Hepatocyte (in vitro differentiated cells): ENCODE data around the gene FBN1. TPM values are rescaled to one million over a fixed set of nuclear protein-coding genes. Genes with fewer than 3 reads are reported as not detected.

Experiments
- DNase-seq: peaks from one replicate; pipeline ENCODE4 v3.0.0-alpha.2; 2016; ENCODE audit warnings: low spot score
- H2AFZ ChIP-seq: fragments of 200-600 bp; sonication (generic); 2 replicates; pipeline ENCODE4 v1.6.0; 2016; ENCODE audit warnings: antibody characterized with exemption, mild to moderate bottlenecking
- H3K27ac ChIP-seq: fragments of 200-600 bp; sonication (generic); 2 replicates; pipeline ENCODE4 v1.5.1; 2016; ENCODE audit warnings: mild to moderate bottlenecking
- H3K27me3 ChIP-seq: fragments of 200-600 bp; sonication (generic); 2 replicates; pipeline ENCODE4 v1.6.1; 2016
- H3K36me3 ChIP-seq: fragments of 200-600 bp; sonication (generic); replicated peaks from 2 replicates; pipeline ENCODE4 v1.5.1; 2016; ENCODE audit warnings: low read depth; ENCODE audit not compliant: insufficient read depth
- H3K4me1 ChIP-seq: fragments of 200-600 bp; sonication (generic); 2 replicates; pipeline ENCODE4 v1.5.1; 2016; ENCODE audit warnings: mild to moderate bottlenecking, moderate library complexity; ENCODE audit not compliant: insufficient read depth
- H3K4me2 ChIP-seq: fragments of 200-600 bp; sonication (generic); 2 replicates; pipeline ENCODE4 v1.6.0; 2016
- H3K4me3 ChIP-seq: fragments of 200-600 bp; sonication (generic); 2 replicates; pipeline ENCODE4 v1.5.1; 2016; ENCODE audit warnings: mild to moderate bottlenecking
- H3K79me2 ChIP-seq: fragments of 200-600 bp; sonication (generic); 2 replicates; pipeline ENCODE4 v1.6.0; 2017; ENCODE audit warnings: mild to moderate bottlenecking
- H3K9me2 ChIP-seq: fragments of 200-600 bp; sonication (generic); replicated peaks from 2 replicates; pipeline ENCODE4 v1.6.0; 2017; ENCODE audit warnings: mild to moderate bottlenecking; ENCODE audit not compliant: insufficient read depth
- H3K9me3 ChIP-seq: fragments of 200-600 bp; sonication (generic); 2 replicates; pipeline ENCODE4 v1.5.1; 2016; ENCODE audit warnings: low read depth, mild to moderate bottlenecking
- H4K20me1 ChIP-seq: fragments of 200-600 bp; sonication (generic); 2 replicates; pipeline ENCODE4 v1.6.0; 2016; ENCODE audit warnings: mild to moderate bottlenecking; ENCODE audit not compliant: insufficient read depth, poor library complexity, severe bottlenecking
- EZH2 ChIP-seq: fragments of 200-600 bp; sonication (generic); IDR thresholded peaks from 2 replicates; pipeline ENCODE4 v1.6.1; 2016; ENCODE audit warnings: antibody characterized with exemption, mild to moderate bottlenecking, borderline replicate concordance
- EZH2phosphoT487 ChIP-seq: fragments of 200-600 bp; sonication (generic); IDR thresholded peaks from one replicate; pipeline ENCODE4 v1.6.1; 2018; ENCODE audit warnings: antibody characterized with exemption, mild to moderate bottlenecking, low read depth, moderate library complexity; ENCODE audit not compliant: unreplicated experiment, severe bottlenecking
- WGBS: methylation state at CpG from one replicate; pipeline ENCODE4 v1.1.6; 2016; ENCODE audit warnings: low lambda C conversion rate; ENCODE audit errors: missing lambda C conversion rate; 5-methylcytosine and 5-hydroxymethylcytosine counted together
- polyA plus RNA-seq: library from polyadenylated mRNA; unstranded; fragments of >200 nt; fragmentation: Nextera tagmentation; extraction: Ambion mirVana; gene quantifications from 2 replicates; pipeline ENCODE4 v1.2.1, GENCODE V29; 2016
- total RNA-seq: library from RNA; depleted of rRNA; stranded (reverse); fragments of >200 nt; gene quantifications from 2 replicates; pipeline ENCODE4 v1.2.3, GENCODE V29; 2014
- TF ChIP-seq, protein P1 (sequence below): fragments of 200-600 bp; sonication (generic); IDR thresholded peaks from 2 replicates; pipeline ENCODE4 v1.5.1; 2016; ENCODE audit warnings: antibody characterized with exemption, mild to moderate bottlenecking; ENCODE audit not compliant: poor library complexity

Gene FBN1
- total and polyA plus RNA-seq, 2 experiments from 2014 or later, result 76.6 to 199 TPM

- H3K36me3 ChIP-seq, result no peaks in the 10 kb centered on the region
Measured at GRCh38 chr15:48501208-48501607, 144.3 kb downstream of the FBN1 start.

GRCh38 chr15:48500595-48500994 lies 144.9 kb downstream of the FBN1 start:
- no peak for DNase-seq
- WGBS, result 72% methylated on average over 4 of the region's 4 CpGs

More at GRCh38 chr15:48501208-48501607, 144.3 kb downstream of the FBN1 start:
- Histone ChIP-seq H3K27me3 (no peaks in the 10 kb centered on the region), H3K9me2 (no peaks in the 10 kb centered on the region), H4K20me1 (no peaks in the 10 kb centered on the region), H3K4me3 (no peak overlapping the region), H3K79me2 (no peaks in the 10 kb centered on the region), H3K9me3 (no peaks in the 10 kb centered on the region), H3K4me2 (no peak overlapping the region), H3K27ac (no peak overlapping the region), H2AFZ (no peak overlapping the region), H3K4me1 (no peaks in the 10 kb centered on the region)
- 92% methylated on average over 1 of the region's 1 CpG for WGBS
- no peak for DNase-seq
- TF ChIP-seq EZH2 (no peak), EZH2phosphoT487 (no peak)
- TF ChIP-seq, protein P1, sequence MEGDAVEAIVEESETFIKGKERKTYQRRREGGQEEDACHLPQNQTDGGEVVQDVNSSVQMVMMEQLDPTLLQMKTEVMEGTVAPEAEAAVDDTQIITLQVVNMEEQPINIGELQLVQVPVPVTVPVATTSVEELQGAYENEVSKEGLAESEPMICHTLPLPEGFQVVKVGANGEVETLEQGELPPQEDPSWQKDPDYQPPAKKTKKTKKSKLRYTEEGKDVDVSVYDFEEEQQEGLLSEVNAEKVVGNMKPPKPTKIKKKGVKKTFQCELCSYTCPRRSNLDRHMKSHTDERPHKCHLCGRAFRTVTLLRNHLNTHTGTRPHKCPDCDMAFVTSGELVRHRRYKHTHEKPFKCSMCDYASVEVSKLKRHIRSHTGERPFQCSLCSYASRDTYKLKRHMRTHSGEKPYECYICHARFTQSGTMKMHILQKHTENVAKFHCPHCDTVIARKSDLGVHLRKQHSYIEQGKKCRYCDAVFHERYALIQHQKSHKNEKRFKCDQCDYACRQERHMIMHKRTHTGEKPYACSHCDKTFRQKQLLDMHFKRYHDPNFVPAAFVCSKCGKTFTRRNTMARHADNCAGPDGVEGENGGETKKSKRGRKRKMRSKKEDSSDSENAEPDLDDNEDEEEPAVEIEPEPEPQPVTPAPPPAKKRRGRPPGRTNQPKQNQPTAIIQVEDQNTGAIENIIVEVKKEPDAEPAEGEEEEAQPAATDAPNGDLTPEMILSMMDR, result no peak

GRCh38 chr15:48499978-48500377 lies 145.5 kb downstream of the FBN1 start:
- no peaks in the 10 kb centered on the region for H3K9me3 ChIP-seq
- no peaks in the 10 kb centered on the region for H3K79me2 ChIP-seq
- no peaks in the 10 kb centered on the region for H3K27me3 ChIP-seq
- no peaks in the 10 kb centered on the region for H3K36me3 ChIP-seq
- H3K4me2 ChIP-seq, result no peak overlapping the region
- no peak overlapping the region for H2AFZ ChIP-seq
- no peak overlapping the region for H3K4me3 ChIP-seq
- TF ChIP-seq, protein P1, result no peak
- TF ChIP-seq EZH2phosphoT487, result no peak
- no peak for TF ChIP-seq EZH2
- no peak overlapping the region for H3K27ac ChIP-seq
- no peak for DNase-seq
- H3K9me2 ChIP-seq, result no peaks in the 10 kb centered on the region
- H4K20me1 ChIP-seq, result no peaks in the 10 kb centered on the region
- H3K4me1 ChIP-seq, result no peaks in the 10 kb centered on the region

More at GRCh38 chr15:48500595-48500994, 144.9 kb downstream of the FBN1 start:
- H3K4me1 ChIP-seq, result no peaks in the 10 kb centered on the region
- H4K20me1 ChIP-seq, result no peaks in the 10 kb centered on the region
- H3K27me3 ChIP-seq, result no peaks in the 10 kb centered on the region
- H3K79me2 ChIP-seq, result no peaks in the 10 kb centered on the region
- TF ChIP-seq, protein P1, result no peak
- TF ChIP-seq EZH2, result no peak
- TF ChIP-seq EZH2phosphoT487, result no peak
- H3K4me3 ChIP-seq, result no peak overlapping the region
- no peaks in the 10 kb centered on the region for H3K9me3 ChIP-seq
- no peak overlapping the region for H3K27ac ChIP-seq
- no peak overlapping the region for H2AFZ ChIP-seq
- H3K4me2 ChIP-seq, result no peak overlapping the region
- H3K36me3 ChIP-seq, result no peaks in the 10 kb centered on the region
- no peaks in the 10 kb centered on the region for H3K9me2 ChIP-seq

- no peaks in the 10 kb centered on the region for H4K20me1 ChIP-seq
- H3K27me3 ChIP-seq, result no peaks in the 10 kb centered on the region
- H3K27ac ChIP-seq, result no peak overlapping the region
- H2AFZ ChIP-seq, result no peak overlapping the region
- H3K4me1 ChIP-seq, result no peaks in the 10 kb centered on the region
- 86% methylated on average over 3 of the region's 3 CpGs for WGBS
- no peaks in the 10 kb centered on the region for H3K9me2 ChIP-seq
- H3K36me3 ChIP-seq, result no peaks in the 10 kb centered on the region
- no peak overlapping the region for H3K4me3 ChIP-seq
- no peak overlapping the region for H3K4me2 ChIP-seq
- no peak for DNase-seq
- TF ChIP-seq EZH2 (no peak), EZH2phosphoT487 (no peak)
- TF ChIP-seq, protein P1, result no peak
- H3K9me3 ChIP-seq, result no peaks in the 10 kb centered on the region
- no peaks in the 10 kb centered on the region for H3K79me2 ChIP-seq
Measured at GRCh38 chr15:48498828-48499227, 146.7 kb downstream of the FBN1 start.
